CD4-positive, alpha-beta T cell treated with Interleukin-12 subunit alpha and Interleukin-12 subunit beta, for 1 hour (primary cell): ENCODE results near the gene TP73.

Source experiments
- DNase-seq: peaks from one replicate; pipeline ENCODE4 v3.0.0-alpha.2; 2020

The TP73 gene

GRCh38 chr1:3674100-3675094 is 22.1 kb downstream of the TP73 start:
- DNase-seq = no peak

- no peak for DNase-seq
These were observed 23.1 kb downstream of the TP73 start for GRCh38 chr1:3675436-3675835.

- DNase-seq = no peak
These were observed 24.5 kb downstream of the TP73 start for GRCh38 chr1:3676581-3677470.

GRCh38 chr1:3677484-3677883 is 25.2 kb downstream of the TP73 start:
- DNase-seq = no peak

- no peak for DNase-seq
These were observed 26.2 kb downstream of the TP73 start for GRCh38 chr1:3678361-3679097.

- no peak for DNase-seq
These were observed 26.8 kb downstream of the TP73 start for GRCh38 chr1:3679098-3679555.

- DNase-seq = no peak
These were observed 27.6 kb downstream of the TP73 start for GRCh38 chr1:3679799-3680453.

- no peak for DNase-seq
These were observed 28.3 kb downstream of the TP73 start for GRCh38 chr1:3680488-3681230.

- DNase-seq = no peak
These were observed 29.0 kb downstream of the TP73 start for GRCh38 chr1:3681231-3681897.

- no peak for DNase-seq
These were observed 29.8 kb downstream of the TP73 start for GRCh38 chr1:3681898-3682806.

- DNase-seq = no peak
These were observed 30.9 kb downstream of the TP73 start for GRCh38 chr1:3683197-3683596.

- DNase-seq = no peak
These were observed 31.7 kb downstream of the TP73 start for GRCh38 chr1:3683992-3684391.

GRCh38 chr1:3685222-3685621 is 32.9 kb downstream of the TP73 start:
- DNase-seq = no peak

GRCh38 chr1:3685906-3686305 is 33.6 kb downstream of the TP73 start:
- no peak for DNase-seq

GRCh38 chr1:3687504-3687903 is 35.2 kb downstream of the TP73 start:
- DNase-seq = no peak

- no peak for DNase-seq
These were observed 36.2 kb downstream of the TP73 start for GRCh38 chr1:3688356-3689137.

- no peak for DNase-seq
These were observed 36.9 kb downstream of the TP73 start for GRCh38 chr1:3689138-3689750.

GRCh38 chr1:3690282-3691065 is 38.2 kb downstream of the TP73 start:
- DNase-seq = no peak
